Measurements from ENCODE around the gene CARD16. TPM values are rescaled to one million over a fixed set of nuclear protein-coding genes. Genes with fewer than 3 reads are reported as not detected.

CARD16 gene
- total RNA-seq, 2 donors from 2014 or later = not detected

GRCh38 chr11:105056446-105056845 lies 11.3 kb upstream of the CARD16 start:
- no peak for DNase-seq
- Histone ChIP-seq H3K27me3 (ENCODE audit: control insufficient read depth, insufficient read depth, low read length, poor library complexity, severe bottlenecking) (no peaks in the 10 kb centered on the region), H3K4me1 (ENCODE audit: control insufficient read depth, insufficient read depth, low read length) (peaks cover 4% of the 10 kb centered on the region), H3K9ac (ENCODE audit: extremely low read depth, low read length, poor library complexity, severe bottlenecking) (no peak overlapping the region), H3K27ac (ENCODE audit: low read depth, low read length) (no peak overlapping the region), H3K36me3 (ENCODE audit: control insufficient read depth, insufficient read depth, low read length) (no peaks in the 10 kb centered on the region), H3K4me3 (ENCODE audit: low read length) (no peak overlapping the region), H3K9me3 (ENCODE audit: control insufficient read depth, low read length) (no peaks in the 10 kb centered on the region)
- H3K4me1 Mint-ChIP-seq = peaks cover 2% of the 10 kb centered on the region
- no peaks in the 10 kb centered on the region for H3K9me3 Mint-ChIP-seq
- no peak overlapping the region for H3K27ac Mint-ChIP-seq
- 100% methylated on average over 1 of the region's 1 CpG; no CpG with 5 or more reads in 1 of the 2 experiments for WGBS, 2 experiments (ENCODE audit: insufficient coverage in 1 of 2, insufficient read length in 1 of 2)
- no peaks in the 10 kb centered on the region for H3K27me3 Mint-ChIP-seq (ENCODE audit: insufficient read depth)
- TF ChIP-seq, protein P1, sequence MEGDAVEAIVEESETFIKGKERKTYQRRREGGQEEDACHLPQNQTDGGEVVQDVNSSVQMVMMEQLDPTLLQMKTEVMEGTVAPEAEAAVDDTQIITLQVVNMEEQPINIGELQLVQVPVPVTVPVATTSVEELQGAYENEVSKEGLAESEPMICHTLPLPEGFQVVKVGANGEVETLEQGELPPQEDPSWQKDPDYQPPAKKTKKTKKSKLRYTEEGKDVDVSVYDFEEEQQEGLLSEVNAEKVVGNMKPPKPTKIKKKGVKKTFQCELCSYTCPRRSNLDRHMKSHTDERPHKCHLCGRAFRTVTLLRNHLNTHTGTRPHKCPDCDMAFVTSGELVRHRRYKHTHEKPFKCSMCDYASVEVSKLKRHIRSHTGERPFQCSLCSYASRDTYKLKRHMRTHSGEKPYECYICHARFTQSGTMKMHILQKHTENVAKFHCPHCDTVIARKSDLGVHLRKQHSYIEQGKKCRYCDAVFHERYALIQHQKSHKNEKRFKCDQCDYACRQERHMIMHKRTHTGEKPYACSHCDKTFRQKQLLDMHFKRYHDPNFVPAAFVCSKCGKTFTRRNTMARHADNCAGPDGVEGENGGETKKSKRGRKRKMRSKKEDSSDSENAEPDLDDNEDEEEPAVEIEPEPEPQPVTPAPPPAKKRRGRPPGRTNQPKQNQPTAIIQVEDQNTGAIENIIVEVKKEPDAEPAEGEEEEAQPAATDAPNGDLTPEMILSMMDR (conservative IDR thresholded peaks at IDR 0.05) = no peak
- H3K4me3 Mint-ChIP-seq = no peak overlapping the region
- H3K36me3 Mint-ChIP-seq (ENCODE audit: low read depth) = no peaks in the 10 kb centered on the region

GRCh38 chr11:105054723-105055493 lies 9.8 kb upstream of the CARD16 start:
- H3K4me1 Mint-ChIP-seq = peaks cover 2% of the 10 kb centered on the region
- TF ChIP-seq, protein P1 (conservative IDR thresholded peaks at IDR 0.05) = no peak
- Histone ChIP-seq H3K4me3 (ENCODE audit: low read length) (no peak overlapping the region), H3K27ac (ENCODE audit: low read depth, low read length) (no peak overlapping the region), H3K9me3 (ENCODE audit: control insufficient read depth, low read length) (no peaks in the 10 kb centered on the region), H3K9ac (ENCODE audit: extremely low read depth, low read length, poor library complexity, severe bottlenecking) (no peak overlapping the region), H3K4me1 (ENCODE audit: control insufficient read depth, insufficient read depth, low read length) (peaks cover 4% of the 10 kb centered on the region), H3K27me3 (ENCODE audit: control insufficient read depth, insufficient read depth, low read length, poor library complexity, severe bottlenecking) (no peaks in the 10 kb centered on the region), H3K36me3 (ENCODE audit: control insufficient read depth, insufficient read depth, low read length) (no peaks in the 10 kb centered on the region)
- no peak overlapping the region for H3K27ac Mint-ChIP-seq
- H3K9me3 Mint-ChIP-seq = no peaks in the 10 kb centered on the region
- no peak overlapping the region for H3K4me3 Mint-ChIP-seq
- WGBS, 2 experiments (ENCODE audit: insufficient coverage in 1 of 2, insufficient read length in 1 of 2) = 82 to 88% methylated on average over 1 to 2 of the region's 2 CpGs
- no peaks in the 10 kb centered on the region for H3K27me3 Mint-ChIP-seq (ENCODE audit: insufficient read depth)
- no peak for DNase-seq
- H3K36me3 Mint-ChIP-seq (ENCODE audit: low read depth) = no peaks in the 10 kb centered on the region

DNA sequence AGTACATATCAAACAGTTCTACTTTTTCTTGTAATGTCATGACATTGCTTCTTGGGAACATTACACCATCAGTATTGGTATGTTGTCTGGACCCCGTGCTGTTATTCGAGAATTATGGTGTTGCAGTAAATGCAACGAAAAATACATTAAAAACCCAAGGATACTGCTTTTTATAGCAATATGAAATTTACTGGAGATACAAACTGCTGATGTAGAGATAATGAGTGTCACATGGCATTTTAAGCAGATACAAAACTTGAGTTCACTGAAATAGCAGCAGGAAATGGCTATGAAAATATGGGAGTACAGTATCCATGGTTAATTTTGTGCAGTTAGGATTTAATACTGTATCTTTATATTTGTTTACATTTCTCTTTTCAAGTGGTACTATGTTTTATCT lies 7.4 kb upstream of the CARD16 start:
- Histone ChIP-seq H3K27ac (ENCODE audit: low read depth, low read length) (no peak overlapping the region), H3K4me1 (ENCODE audit: control insufficient read depth, insufficient read depth, low read length) (peaks cover 4% of the 10 kb centered on the region), H3K9me3 (ENCODE audit: control insufficient read depth, low read length) (no peaks in the 10 kb centered on the region), H3K36me3 (ENCODE audit: control insufficient read depth, insufficient read depth, low read length) (no peaks in the 10 kb centered on the region), H3K27me3 (ENCODE audit: control insufficient read depth, insufficient read depth, low read length, poor library complexity, severe bottlenecking) (no peaks in the 10 kb centered on the region), H3K4me3 (ENCODE audit: low read length) (no peak overlapping the region), H3K9ac (ENCODE audit: extremely low read depth, low read length, poor library complexity, severe bottlenecking) (no peak overlapping the region)
- DNase-seq = no peak
- peaks cover 2% of the 10 kb centered on the region for H3K4me1 Mint-ChIP-seq
- H3K4me3 Mint-ChIP-seq = no peak overlapping the region
- H3K36me3 Mint-ChIP-seq (ENCODE audit: low read depth) = no peaks in the 10 kb centered on the region
- H3K27me3 Mint-ChIP-seq (ENCODE audit: insufficient read depth) = no peaks in the 10 kb centered on the region
- 98% methylated on average over 3 of the region's 3 CpGs; no CpG with 5 or more reads in 1 of the 2 experiments for WGBS, 2 experiments (ENCODE audit: insufficient coverage in 1 of 2, insufficient read length in 1 of 2)
- no peak overlapping the region for H3K27ac Mint-ChIP-seq
- H3K9me3 Mint-ChIP-seq = no peaks in the 10 kb centered on the region
- TF ChIP-seq, protein P1 (conservative IDR thresholded peaks at IDR 0.05) = no peak

Data from endodermal cell (in vitro differentiated cells).